DND-41 (cell line): Measurements from ENCODE around the gene UST.

Experiments
- CTCF ChIP-seq: IDR thresholded peaks from 2 replicates; pipeline ENCODE4 v1.5.1; 2012; ENCODE audit warnings: borderline replicate concordance, low read length, moderate library complexity, mild to moderate bottlenecking; ENCODE audit not compliant: poor library complexity, severe bottlenecking; ENCODE audit errors: extremely low read depth
- EZH2 ChIP-seq: IDR thresholded peaks from 3 replicates; pipeline ENCODE4 v1.6.1; 2012; ENCODE audit warnings: borderline replicate concordance, low read depth, mild to moderate bottlenecking, moderate library complexity, low read length, inconsistent platforms; ENCODE audit not compliant: severe bottlenecking

GRCh38 chr6:149014631-149015534 lies 268.1 kb downstream of the UST start:
- TF ChIP-seq CTCF (no peak), EZH2 (no peak)
